Activated CD4-positive, alpha-beta T cell treated with anti-CD3 and anti-CD28 coated beads for 1 hour (primary cell): ENCODE data around the gene C3orf20.
"Not testable (repeated sequence)": the region's sequence is repeated elsewhere in the genome, so short reads cannot be mapped to it uniquely, and the experiment has no call there.

Source experiments
- DNase-seq: peaks from one replicate; pipeline ENCODE4 v3.0.0-alpha.2; 2020

The C3orf20 gene

DNA sequence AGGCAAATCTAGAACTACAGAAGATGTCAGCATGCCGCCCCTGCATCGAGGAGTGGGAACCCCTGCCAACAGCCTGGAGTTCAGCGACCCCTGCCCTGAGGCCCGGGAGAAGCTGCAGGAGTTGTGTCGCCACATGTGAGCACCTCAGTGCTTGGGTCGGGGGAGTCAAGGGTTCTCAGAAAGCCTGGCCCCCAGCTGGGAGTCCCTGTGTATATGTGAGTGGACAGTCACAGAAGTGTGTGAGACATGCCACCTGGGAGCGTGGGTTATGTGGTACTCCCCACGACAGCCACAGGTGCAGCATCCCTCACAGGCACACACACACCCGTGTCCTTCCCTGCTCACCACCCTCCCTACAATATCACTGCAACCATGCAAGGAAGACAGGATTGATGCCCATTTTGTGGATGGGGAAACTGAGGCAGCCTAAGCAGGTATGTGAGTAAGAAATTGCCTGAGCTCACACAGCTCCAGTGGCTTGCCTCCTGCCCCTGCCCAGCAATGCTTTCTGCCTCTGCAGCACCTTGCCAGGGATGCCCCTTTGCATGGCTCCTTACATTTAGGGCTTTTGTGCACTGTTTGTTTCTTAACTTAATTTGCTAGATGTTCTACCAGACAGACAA lies 28.3 kb downstream of the C3orf20 start:
- DNase-seq = no peak

DNA sequence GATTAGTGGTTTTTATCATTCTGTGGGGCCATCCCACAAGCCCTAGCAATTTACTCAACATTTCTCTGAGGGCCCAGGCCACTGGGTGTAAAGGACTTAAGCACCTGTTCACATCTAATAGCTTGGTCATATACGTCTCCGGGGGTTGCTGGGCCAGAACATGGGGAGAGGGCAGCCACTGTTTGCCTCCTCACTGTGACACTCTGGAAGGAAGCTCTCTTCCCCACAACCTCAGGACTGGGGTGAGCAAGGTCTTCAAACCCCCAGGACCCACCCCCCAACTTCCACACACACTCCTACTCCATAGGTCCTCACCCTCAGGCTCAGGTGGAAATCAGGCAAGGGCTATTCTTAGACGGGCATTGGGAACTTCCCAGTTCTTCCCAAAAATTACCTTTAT lies 28.9 kb downstream of the C3orf20 start:
- DNase-seq = no peak

DNA sequence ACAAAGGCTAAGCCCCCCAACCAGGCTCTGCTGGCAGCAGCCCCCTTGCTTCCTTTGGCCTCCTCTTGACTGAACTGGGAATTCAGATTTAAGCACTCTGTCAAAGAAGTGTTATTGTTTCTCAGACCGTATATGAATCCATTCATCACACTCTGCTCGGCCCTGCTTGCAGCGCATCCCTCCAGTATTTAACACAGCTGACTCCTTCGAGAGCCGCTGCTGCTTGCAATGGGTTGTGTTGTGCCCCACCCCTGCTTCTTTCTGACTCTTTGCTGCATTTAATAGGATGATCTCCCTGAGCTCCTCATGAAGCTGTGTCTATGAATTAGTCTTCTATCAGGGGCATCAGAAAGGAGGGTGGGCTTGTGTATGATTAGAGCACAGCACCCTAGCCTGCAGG lies 31.2 kb downstream of the C3orf20 start:
- DNase-seq = no peak

DNA sequence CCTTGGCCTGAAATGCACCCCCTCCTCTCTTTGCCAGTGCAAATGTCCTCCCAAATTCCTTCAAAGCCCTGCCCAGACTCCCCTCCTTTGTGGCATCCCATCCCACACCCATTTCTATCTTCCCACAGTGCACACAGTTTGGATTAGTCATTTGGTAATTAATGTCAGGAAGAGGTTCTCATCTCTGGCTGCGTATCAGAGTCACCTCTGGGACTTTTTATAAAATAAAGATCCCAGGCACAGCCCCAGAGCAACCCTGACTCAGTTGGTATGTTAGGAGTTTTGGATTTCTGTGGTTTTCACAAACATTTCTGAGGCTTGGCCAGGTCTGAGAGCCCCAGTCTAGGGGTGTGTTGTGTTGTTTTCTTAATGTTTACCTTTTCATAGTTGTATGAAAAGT lies 41.6 kb downstream of the C3orf20 start:
- DNase-seq = no peak

DNA sequence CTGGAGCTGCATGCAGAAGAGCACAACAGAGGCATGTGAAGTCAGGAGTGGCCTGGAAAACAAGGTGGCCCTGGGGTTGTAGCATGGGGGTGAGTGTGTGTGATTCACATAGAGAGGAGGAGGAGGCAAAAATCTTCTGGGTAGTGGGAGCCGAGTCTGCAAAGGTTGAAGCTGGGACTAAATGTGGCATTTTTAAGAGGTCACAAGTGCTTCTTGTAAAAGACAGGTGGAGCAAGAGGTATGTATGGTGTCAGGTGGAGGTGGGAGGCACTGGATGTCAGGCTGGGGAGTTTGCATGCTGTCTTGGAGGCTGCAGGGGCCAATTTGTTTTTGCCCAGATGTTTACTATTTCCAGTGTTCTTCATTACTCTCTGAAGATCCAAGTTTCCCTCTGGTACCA lies 42.4 kb downstream of the C3orf20 start:
- DNase-seq = no peak

DNA sequence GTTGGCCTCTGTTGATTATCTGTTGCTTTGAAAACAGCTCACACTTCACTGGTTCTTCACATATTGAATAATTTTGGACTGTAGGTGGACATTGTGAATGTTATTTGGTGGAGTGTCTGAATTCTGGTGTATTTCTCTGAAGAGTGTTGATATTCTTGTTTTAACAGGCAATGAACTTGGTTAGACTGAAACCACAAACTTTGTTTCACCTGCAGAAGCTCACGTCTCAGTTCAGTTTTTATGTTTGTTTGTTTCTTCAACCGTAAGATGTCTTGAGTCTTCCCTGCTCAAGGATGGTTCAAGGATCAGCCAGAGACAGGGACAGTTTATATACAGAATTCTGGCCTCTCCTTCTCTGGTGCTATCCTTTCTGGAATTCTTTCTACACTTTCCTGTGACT lies 43.6 kb downstream of the C3orf20 start:
- DNase-seq = no peak

DNA sequence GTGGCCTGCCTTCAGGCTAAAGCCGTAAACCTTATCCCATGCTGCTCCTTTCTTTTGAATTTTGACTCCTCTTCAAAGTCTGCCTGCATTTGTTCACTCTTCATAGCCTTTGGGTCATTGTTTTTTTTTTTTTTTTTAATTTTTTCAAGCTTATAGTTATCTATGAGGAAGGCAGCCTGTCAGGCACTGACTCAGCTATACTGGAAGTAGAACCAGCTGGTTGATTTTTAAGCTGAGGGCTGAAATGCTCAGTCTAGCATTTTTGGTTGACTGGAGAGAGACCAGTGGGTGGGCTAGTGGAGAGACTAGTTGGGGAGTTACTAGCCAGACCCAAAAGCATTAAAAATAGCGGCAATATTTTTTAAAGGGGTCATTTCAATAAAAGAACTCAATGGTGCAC lies 44.1 kb downstream of the C3orf20 start:
- DNase-seq = no peak

DNA sequence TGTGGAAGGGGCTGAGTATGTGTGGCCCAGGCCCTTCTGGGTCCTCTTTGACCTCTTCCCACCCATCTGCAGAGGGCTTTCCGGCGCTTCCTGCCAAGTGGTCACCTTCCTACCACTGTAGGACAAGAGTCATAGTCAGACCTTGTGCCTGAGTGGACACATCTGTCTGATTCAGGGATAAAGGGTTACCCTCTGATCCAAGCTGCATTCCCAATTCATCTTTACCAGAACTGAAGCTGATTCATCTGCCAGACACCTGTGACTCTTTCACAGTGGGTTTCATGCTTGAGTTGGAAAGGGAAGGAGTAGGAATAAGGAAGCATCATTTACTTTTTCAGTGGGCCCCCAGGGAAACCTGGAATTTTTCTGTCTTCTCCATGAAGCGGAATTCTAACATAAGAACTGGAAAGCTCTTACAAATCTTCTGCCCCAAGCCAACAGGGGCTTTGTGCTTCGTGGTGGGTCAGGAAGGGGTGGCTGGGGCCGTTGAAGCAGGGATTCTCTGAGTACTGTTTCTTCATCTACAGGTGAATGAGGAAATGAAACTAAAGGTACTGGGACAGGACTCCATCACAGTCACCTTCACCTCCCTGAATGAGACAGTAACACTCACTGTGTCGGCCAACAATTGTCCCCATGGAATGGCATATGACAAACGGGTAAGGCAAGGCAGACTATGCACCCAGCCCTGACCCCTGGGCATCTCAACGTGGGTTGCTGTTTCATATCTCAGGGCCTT lies 46.4 kb downstream of the C3orf20 start:
- no peak for DNase-seq

DNA sequence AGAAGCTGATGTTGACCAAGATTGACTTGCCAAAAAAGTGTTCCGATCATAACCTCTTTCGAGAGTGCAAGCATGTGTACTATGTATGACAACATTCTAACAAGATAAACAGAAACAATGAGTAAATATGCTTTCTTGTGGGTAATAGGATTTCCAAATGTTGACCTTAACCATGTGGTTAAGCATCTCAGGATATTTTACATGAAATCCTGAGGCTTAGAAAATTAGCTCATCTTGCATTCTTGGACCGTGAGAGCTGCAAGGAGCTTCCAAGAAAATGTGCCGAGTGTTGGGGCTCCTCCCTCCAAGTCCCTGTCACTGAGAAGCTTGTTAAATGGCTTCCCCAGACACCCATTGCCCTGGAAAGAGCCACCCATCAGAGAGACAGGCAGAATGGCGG lies 50.1 kb downstream of the C3orf20 start:
- DNase-seq = no peak

DNA sequence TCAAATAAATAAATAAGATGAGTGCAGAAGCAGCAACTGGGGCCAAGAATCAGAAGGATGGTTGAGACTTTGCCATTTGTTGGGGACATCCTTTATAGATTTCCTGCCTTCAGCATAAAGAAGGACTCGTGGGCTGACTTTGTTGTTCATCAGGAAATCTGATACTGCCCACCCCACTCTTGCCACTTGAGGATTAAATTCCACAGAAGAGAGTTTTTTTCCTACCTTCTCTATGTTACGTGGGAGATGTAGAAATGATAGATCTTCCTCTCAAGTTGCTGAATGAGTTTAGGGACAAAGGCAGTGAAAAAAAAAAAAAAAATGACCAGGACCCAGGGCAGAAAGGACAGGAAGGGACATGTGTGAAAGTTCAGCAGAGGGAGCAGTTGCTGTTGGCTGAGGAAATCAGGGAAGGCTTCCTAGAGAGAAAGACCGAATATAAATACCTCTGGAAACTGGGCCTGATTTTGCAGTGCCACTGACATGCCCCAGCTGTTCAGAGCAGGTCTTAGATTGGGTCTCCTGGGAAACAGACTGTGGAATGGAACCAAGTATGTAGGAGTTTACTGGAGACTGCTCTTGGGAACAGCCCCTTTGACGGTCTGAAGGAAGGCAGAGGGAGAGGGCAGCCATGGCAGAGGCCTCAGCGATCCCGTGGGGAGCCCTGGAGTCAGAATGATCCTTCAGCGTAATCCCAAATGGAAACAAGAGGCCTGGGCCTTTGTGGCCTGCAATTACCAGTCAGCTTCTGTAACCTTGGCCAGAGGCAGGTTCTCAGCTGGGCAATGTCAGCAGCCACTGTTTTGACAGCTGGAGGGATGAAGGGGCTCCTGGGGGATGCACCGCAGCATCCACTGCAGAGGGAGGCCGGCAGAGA lies 50.9 kb downstream of the C3orf20 start:
- no peak for DNase-seq

DNA sequence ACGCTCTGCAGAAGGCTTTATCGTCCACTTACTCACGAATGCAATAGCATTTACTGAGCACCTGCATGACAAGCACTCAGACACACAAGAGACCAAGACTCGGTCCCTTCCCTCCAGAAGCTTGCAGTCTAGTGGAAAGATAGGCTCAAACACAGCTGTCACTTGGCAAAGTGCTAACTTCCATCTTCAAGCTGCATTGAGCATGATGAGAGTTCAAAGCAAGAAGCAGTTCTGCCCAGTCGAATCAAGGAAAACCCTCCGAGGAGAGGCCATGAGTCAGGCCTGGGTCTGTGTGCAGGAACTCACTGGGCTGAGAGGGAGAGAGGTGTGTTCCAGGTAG lies 51.5 kb downstream of the C3orf20 start:
- no peak for DNase-seq

DNA sequence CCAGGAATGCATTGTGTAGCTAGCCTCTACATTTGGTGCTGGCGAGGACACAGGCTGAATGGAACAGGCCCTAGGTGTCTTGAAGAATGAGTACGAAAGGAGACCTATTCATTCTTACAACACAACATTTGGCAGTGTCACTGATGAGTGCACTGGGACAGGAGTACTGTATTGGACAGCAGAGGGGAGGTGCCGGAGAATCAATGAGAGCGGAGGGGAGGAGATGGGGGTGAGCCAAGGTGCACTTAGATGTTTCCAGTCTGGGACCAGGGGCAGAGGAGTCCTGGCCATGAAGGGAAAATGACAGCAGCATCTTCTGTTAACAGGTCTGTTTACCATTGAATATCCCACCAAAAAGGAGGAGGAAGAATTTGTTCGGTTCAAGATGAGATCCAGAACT lies 53.2 kb downstream of the C3orf20 start:
- DNase-seq = no peak

DNA sequence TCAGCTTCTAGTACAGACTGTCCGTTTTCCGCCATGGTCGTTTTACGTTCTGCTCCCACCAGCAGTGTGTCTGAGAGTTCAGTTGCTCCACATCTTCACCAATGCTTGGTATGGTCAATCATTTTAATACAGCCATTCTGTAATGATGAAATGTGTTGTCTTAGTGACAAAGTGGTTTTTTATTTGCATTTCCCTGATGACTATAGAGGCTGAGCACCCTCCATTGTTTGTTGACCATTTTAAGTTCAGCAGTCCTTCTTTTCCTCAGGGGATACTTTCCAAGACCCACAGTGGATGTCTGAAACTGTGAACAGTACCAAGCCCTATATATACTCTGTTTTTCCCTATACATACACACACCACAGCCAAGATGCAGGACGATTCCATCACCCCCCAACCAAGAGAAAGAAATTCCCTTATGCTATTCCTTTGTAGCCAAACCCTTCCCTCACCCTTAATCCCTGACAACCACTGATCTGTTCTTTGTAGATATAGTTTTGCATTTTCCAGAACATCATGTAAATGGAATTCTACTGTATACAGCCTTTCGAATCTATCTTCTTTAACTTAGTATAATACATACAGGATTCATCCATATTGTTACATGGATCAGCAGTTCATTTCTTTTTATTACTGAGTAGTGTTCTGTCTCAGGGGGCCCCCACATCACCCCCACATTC lies 55.9 kb downstream of the C3orf20 start:
- no peak for DNase-seq

DNA sequence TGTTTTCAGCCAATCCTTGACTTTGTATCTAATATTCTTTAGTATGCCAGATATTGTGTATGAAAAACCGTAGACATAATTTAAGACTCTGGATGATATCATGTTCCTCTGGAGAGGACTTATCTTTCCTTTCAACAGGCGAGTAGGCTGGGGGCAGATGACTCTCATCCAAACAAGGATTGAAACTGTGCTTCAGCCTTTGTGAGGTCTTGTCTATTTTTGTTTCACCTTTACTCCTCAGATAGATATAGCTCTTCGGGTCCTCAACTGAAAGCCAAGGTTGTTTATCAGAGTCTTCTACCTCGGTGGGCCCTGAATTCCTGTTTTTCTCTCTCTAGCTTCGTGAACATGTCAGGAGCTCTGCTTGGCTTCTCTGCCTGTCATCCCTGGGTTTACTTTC lies 66.0 kb downstream of the C3orf20 start:
- DNase-seq = no peak

DNA sequence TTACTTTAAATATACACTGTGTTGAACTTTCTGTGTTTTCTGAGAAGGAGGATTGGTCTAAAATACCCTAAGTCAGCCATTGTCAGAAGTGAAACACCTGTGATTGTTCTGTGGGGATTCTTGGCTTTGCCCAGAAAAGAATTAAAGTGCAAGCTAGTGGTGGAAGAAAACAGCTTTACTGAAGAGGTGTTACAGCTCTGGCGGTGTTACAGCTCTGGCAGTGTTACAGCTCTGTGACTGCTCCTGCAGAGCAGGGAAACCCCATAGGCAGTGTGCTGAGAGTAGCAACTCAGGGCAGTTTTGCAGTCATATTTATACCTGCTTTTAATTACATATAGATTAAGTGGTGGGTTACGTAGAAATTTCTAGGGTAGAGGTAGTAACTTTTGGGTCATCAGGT lies 66.6 kb downstream of the C3orf20 start:
- no peak for DNase-seq

DNA sequence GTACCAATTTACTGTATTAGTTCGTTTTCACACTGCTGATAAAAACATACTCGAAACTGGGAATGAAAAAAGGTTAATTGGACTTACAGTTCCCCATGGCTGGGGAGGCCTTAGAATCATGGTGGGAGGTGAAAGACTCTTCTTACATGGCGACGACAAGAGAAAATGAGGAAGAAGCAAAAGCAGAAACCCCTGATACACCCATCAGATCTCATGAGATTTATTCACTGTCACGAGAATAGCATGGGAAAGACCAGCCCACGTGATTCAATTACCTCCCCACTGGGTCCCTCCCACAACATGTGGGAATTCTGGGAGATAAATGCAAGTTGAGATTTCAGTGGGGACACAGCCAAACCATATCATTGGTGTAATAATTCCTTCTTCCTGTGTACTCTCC lies 69.6 kb downstream of the C3orf20 start:
- no peak for DNase-seq

DNA sequence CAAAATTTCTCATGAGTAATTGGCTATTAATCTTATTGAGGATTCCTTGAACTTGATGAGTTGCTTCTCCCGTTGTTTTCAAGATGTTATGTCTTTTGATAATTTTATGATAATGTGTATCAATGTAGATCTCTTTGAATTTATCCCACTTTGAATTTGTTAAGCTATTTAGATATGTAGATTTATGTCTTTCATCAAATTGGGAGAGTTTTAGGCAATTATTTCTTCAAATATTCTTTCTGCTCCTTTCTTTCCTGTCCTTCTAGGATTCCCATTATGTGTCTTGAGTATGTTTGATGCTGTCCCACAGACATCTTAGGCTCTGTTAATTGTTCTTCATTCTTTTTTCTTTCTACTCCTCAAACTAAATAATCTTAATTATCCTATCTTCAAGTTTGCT lies 75.7 kb downstream of the C3orf20 start:
- no peak for DNase-seq

DNA sequence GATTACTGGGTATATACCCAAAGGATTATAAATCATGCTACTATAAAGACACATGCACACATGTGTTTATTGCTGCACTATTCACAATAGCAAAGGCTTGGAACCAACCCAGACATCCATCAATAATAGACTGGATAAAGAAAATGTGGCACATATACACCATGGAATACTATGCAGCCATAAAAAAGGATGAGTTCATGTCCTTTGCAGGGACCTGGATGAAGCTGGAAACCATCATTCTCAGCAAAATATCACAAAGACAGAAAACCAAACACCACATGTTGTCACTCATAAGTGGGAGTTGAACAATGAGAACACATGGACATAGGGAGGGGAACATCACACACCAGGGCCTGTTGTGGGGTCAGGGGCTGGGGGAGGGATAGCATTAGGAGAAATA lies 78.0 kb downstream of the C3orf20 start:
- not testable (repeated sequence) for DNase-seq

DNA sequence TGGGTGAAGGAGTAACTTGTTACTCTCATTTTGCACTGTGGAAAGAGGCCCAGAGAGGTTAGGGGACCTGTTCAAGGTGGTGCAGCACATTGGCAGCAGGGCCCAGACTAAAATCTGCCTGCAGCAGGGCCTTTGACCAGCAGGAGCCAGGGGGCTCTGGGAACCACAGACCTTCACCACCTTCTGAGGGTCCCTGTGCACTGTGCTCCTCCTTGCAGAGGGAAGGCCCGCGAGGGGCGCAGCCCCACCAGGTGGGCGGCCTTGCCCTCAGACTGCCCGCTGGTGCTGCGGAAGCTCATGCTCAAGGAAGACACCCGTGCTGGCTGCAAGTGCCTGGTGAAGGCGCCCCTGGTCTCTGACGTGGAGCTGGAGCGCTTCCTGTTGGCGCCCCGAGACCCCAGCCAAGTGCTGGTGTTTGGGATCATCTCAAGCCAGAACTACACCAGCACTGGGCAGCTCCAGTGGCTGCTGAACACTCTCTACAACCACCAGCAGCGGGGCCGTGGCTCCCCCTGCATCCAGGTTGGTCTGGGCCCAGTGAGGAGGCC lies 82.3 kb downstream of the C3orf20 start:
- no peak for DNase-seq

DNA sequence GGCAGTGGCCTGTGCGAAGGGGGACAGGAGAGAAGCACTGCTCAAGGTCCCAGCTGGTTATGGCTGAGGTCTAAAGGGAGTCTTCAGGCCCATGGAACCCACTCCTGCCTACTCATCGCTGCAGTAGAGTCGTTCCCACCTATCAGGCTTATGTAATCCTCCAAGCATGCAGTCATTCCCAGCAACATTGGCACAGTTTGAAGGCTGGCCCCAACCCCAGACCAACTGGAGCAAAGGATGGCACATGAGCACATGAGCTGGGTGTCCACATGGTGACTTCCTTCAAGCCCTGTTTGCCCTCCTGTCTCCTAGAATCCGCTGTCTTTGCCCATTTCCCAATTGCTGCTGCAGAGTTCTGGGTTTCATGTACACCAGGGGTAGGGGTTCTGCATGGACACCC lies 83.4 kb downstream of the C3orf20 start:
- DNase-seq = no peak

DNA sequence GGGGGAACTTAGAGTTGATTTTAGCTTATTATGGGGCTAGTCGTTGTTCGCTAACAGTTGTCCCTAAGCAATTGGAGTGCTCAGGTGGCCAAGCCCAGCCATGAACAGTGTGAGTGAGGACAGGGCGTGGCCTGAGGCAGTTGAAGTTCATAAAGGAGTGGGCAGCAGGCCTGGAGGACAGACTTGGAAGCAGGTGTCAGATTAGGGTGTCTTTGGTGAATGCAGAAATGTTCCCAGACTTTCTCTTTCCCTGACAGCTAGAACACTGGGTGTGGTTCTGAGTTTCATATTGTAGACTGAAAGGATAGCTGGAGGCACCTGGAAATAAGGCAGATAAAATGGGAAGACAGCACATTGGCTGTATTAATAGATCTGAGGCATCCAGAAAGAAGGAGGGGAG lies 84.0 kb downstream of the C3orf20 start:
- no peak for DNase-seq

DNA sequence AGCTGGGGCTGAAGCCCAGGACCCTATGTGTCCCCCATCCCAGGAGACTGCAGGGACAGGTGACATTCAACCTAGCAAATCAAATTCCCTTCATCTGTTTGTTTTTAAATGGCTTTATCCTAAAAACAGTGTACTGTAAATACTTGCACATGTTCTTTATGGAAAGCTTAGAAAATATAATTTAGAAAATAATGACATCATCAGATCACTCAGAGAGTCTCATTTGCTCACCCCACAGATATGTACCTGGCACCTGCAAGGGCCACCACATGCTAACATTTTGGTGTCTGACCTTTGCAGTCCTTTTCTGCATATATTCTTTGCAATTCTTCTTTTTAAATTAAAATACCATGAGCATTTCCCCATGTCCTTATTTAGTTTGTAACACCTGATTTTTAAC lies 85.2 kb downstream of the C3orf20 start:
- no peak for DNase-seq

DNA sequence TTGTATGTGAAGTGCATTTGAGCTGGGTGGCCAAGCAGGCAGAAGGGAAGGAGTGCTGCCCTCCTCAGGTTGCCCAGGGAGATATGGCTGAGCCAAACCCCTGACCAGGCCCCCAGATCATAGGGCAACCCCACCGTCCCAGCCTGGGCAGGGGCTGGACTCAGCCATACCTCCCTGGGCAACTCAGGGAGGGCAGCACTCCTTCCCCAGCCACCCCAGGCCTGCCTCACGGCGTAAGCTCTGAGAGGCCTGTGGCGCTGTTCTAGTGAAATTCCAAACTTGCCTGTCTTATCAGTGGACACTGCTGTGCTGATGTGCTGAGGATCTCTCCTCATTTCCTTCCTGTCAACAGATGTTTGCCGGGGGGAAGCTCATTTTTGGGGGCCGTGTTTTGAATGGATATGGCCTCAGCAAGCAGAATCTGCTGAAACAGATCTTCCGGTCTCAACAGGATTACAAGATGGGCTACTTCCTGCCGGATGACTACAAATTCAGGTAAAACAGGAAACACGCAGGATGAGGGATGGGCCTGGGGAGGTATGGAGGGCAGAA lies 86.3 kb downstream of the C3orf20 start:
- no peak for DNase-seq
